GM11168 (cell line): ENCODE measurements around the gene NEDD9.

Source experiments
- in situ Hi-C: fragments of 300-500 bp; cut with MboI; formaldehyde crosslinking; loops from one replicate; pipeline ENCODE4 v1.12.0; 2022; ENCODE audit warnings: low sequenced_read_pairs; ENCODE audit not compliant: unreplicated experiment

The NEDD9 gene

DNA sequence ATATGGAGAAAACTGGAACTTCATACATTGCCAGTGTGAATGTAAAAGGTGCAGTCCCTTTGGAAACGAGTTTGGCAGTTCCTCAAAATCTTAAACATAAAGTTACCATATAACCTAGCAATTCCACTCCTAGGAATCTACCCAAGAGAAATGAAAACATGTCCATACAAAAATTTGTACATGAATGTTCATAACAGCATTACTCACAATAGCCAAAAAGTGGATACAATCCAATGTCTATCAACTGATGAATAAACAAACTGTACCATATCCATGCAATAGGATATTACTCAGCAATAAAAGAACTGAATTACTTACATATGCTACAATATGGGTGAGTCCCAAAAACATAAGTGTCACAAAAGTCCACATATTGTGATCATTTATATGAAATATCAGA lies 72.3 kb downstream of the NEDD9 start:
- in situ Hi-C loops, result no loop called here

GRCh38 chr6:11155589-11155988 lies 76.9 kb downstream of the NEDD9 start:
- in situ Hi-C loops, result no loop called here

GRCh38 chr6:11153447-11153846 lies 79.0 kb downstream of the NEDD9 start:
- in situ Hi-C loops, result no loop called here

DNA sequence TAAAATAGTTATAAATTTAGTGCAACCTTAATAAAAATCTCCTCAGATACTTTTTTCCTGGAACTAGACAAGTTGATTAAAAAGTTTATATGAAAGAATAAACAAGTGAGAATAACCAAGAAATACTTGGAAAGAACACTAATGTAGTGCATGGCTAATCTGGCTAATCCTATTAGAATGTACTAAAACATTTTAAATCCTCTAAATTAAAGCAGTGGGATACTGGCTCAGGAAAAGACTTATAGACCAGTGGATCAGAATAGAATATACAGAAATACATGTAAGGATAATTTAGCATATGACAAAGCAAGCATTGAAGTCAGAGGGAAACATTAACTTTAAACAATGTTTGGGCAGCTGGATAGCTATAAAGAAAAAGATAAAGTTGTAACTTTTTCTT lies 79.9 kb downstream of the NEDD9 start:
- in situ Hi-C loops, result no loop called here

- in situ Hi-C loops, result no loop called here
Measured at GRCh38 chr6:11151488-11151887, 81.0 kb downstream of the NEDD9 start.

- in situ Hi-C loops, result no loop called here
Measured at GRCh38 chr6:11149551-11149950, 82.9 kb downstream of the NEDD9 start.

- in situ Hi-C loops, result no loop called here
Measured at GRCh38 chr6:11146117-11146826, 86.2 kb downstream of the NEDD9 start.

DNA sequence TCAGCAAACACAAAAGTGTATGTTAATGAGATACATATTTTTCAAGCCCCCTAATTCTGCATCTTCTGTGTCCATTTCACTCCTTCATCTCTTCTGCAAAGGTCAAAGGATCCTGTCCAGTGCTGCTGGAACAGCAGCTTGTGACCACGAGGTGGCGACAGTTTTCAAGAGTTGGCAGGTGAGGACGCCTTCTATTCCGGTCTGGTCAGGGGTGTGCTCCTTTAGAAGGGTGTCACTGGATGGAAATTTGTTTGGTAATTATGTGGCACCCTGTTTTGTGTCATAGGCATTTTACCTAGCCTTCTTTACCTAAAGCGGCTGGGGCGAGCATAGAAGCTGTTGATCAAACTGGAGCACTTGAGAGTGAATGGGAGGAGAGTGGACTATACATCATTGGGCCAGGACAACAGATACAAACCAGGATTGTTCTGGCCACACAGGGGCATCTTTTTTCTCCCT lies 88.0 kb downstream of the NEDD9 start:
- in situ Hi-C loops, result no loop called here

GRCh38 chr6:11143394-11144371 lies 88.8 kb downstream of the NEDD9 start:
- in situ Hi-C loops, result no loop called here

DNA sequence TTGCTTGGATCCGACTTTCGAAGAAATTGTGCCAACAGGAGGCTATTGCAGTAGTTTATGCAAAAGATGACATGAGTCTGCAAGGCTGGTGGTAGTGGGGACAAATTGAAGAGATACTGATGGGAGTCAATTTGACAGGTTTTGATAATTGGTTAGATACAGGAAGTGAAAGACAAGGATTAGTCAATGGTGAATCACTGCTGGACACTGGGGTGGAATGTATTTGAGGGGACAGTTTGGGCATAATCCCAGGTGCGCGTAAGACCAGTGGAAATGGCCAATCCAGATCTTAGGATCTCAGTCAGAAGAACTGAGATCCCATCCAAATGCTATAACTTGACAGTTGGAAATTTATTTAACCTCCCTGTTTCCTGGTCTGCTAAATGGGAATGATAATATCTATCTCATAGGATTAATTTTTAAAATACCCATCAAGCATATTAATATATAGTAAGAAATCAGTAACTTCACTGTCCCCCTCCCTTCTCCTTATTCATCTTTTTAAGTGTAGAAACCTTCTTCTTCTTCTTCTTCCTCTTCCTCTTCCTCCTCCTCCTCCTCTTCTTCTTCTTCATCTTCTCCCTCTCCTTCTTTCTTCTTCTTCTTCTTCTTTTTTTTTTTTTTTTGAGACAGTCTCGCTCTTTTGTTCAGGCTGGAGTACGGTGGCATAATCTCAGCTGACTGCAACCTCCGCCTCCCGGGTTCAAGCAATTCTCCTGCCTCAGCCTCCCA lies 90.0 kb downstream of the NEDD9 start:
- in situ Hi-C loops, result no loop called here

GRCh38 chr6:11141295-11141694 lies 91.2 kb downstream of the NEDD9 start:
- in situ Hi-C loops, result no loop called here

DNA sequence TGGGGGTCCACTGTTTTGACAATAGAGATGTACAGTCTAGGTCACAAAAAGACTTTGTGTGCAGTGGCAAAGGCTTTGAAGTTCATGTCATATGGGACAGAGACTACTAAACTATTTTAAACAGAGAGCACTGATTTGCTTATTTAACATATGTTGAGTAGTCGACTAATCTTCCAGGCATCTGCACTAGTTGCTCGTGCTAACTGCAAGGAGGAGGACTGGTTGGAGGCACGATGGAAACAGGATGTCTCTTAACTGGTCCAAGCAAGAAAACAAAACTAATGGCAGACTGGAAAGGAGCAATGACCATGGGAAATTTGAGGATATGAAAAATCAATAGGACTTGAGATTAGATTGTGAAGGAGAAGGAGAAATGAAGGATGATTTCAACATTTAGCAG lies 92.4 kb downstream of the NEDD9 start:
- in situ Hi-C loops, result no loop called here

GRCh38 chr6:11139051-11139960 lies 93.2 kb downstream of the NEDD9 start:
- in situ Hi-C loops, result no loop called here

GRCh38 chr6:11136809-11137208 lies 95.7 kb downstream of the NEDD9 start:
- in situ Hi-C loops, result no loop called here
